Stimulated activated CD4-positive, alpha-beta T cell treated with anti-CD3 and anti-CD28 coated beads, Interleukin-15, amount 100 ng/mL, for 48 hours (primary cell): ENCODE data around the gene PREPL.

ENCODE experiments used
- DNase-seq, 2 donors: peaks; one replicate each; pipeline ENCODE4 v3.0.0-alpha.2; 2020; ENCODE audit warnings: low read depth in 2 of 2

Gene PREPL

GRCh38 chr2:44295633-44296359 is 65.5 kb downstream of the PREPL start:
- DNase-seq = no peak

GRCh38 chr2:44295113-44295512 is 66.2 kb downstream of the PREPL start:
- no peak for DNase-seq

- no peak for DNase-seq
These were observed 69.7 kb downstream of the PREPL start for GRCh38 chr2:44291281-44292248.

- no peak for DNase-seq
These were observed 71.0 kb downstream of the PREPL start for GRCh38 chr2:44290261-44290660.

GRCh38 chr2:44286884-44287638 is 74.2 kb downstream of the PREPL start:
- DNase-seq = no peak

GRCh38 chr2:44286119-44286883 is 75.0 kb downstream of the PREPL start:
- no peak for DNase-seq

- DNase-seq = no peak
These were observed 76.1 kb downstream of the PREPL start for GRCh38 chr2:44285174-44285573.

- DNase-seq = no peak
These were observed 78.1 kb downstream of the PREPL start for GRCh38 chr2:44283116-44283666.

- DNase-seq = no peak
These were observed 80.4 kb downstream of the PREPL start for GRCh38 chr2:44280869-44281268.

- no peak for DNase-seq
These were observed 83.8 kb downstream of the PREPL start for GRCh38 chr2:44277541-44277940.

- DNase-seq = no peak
These were observed 85.4 kb downstream of the PREPL start for GRCh38 chr2:44275927-44276303.

GRCh38 chr2:44273596-44273995 is 87.7 kb downstream of the PREPL start:
- DNase-seq = no peak

GRCh38 chr2:44273076-44273475 is 88.2 kb downstream of the PREPL start:
- no peak for DNase-seq

GRCh38 chr2:44271296-44271695 is 90.0 kb downstream of the PREPL start:
- DNase-seq = no peak

GRCh38 chr2:44269831-44270230 is 91.5 kb downstream of the PREPL start:
- no peak for DNase-seq

- DNase-seq = no peak
These were observed 93.3 kb downstream of the PREPL start for GRCh38 chr2:44267796-44268648.
